CD4-positive, alpha-beta T cell (primary cell): ENCODE data around the gene WDFY2. TPM values are rescaled to one million over a fixed set of nuclear protein-coding genes. Genes with fewer than 3 reads are reported as not detected.

Experiments used
- ATAC-seq: fragments of 200-7000 bp; cut with Tn5 transposase; one replicate; pipeline ENCODE4 v1.10.0; 2022; ENCODE audit warnings: mild to moderate bottlenecking; ENCODE audit not compliant: poor library complexity
- CTCF ChIA-PET: fragments of 350-600 bp; sonication (Branson Sonifier 250); formaldehyde crosslinking; loops from one replicate; lab custom pipeline; 2021; ENCODE audit warnings: antibody characterized with exemption, inconsistent platforms; lab: Charles Lee
- POLR2A ChIA-PET: fragments of 350-600 bp; sonication (Branson Sonifier 250); formaldehyde crosslinking; loops from one replicate; lab custom pipeline; 2021; ENCODE audit warnings: antibody characterized with exemption, inconsistent platforms; lab: Charles Lee
- DNase-seq, 14 experiments: peaks; one replicate each; pipeline ENCODE4 v3.0.0-alpha.2; 2013 to 2020; ENCODE audit warnings: mixed read lengths in 2 of 14
- H3K27ac ChIP-seq, 2 donors: one replicate each; pipeline versions ENCODE4 v1.5.1 to v1.7.0; 2013; ENCODE audit warnings: low read length in 2 of 2, low read depth in 1 of 2, mild to moderate bottlenecking in 1 of 2
- H3K27me3 ChIP-seq, 2 experiments: 1 replicate in 1 of 2; 2 replicates in 1 of 2; pipeline versions ENCODE4 v1.6.1 to v1.7.0; 2013; ENCODE audit warnings: low read length in 2 of 2, control low read depth in 1 of 2, mild to moderate bottlenecking in 1 of 2, moderate library complexity in 1 of 2; ENCODE audit not compliant: insufficient read depth in 2 of 2, control insufficient read depth in 1 of 2
- H3K36me3 ChIP-seq: one replicate; pipeline ENCODE4 v1.6.1; 2013; ENCODE audit warnings: low read length, control low read depth; ENCODE audit not compliant: insufficient read depth
- H3K4me1 ChIP-seq: one replicate; pipeline ENCODE4 v1.6.1; 2013; ENCODE audit warnings: low read length, control low read depth; ENCODE audit not compliant: insufficient read depth
- H3K4me3 ChIP-seq: one replicate; pipeline ENCODE4 v1.5.1; 2013; ENCODE audit warnings: mild to moderate bottlenecking, low read length, moderate library complexity
- H3K9me3 ChIP-seq, 2 experiments: 1 replicate in 1 of 2; 2 replicates in 1 of 2; pipeline versions ENCODE4 v1.6.1 to v1.7.0; 2013; ENCODE audit warnings: low read length in 2 of 2, mild to moderate bottlenecking in 2 of 2, control low read depth in 1 of 2, moderate library complexity in 1 of 2; ENCODE audit not compliant: control insufficient read depth in 1 of 2, insufficient read depth in 1 of 2
- H3K27ac Mint-ChIP-seq: one replicate; pipeline ENCODE4 v1.8.0; 2020; ENCODE audit warnings: mixed read lengths
- H3K27me3 Mint-ChIP-seq: one replicate; pipeline ENCODE4 v1.8.0; 2021; ENCODE audit warnings: mixed read lengths
- H3K36me3 Mint-ChIP-seq: one replicate; pipeline ENCODE4 v1.8.0; 2021; ENCODE audit warnings: low read depth, mixed read lengths
- H3K4me1 Mint-ChIP-seq: one replicate; pipeline ENCODE4 v1.8.0; 2021; ENCODE audit warnings: low read depth, mixed read lengths
- H3K4me3 Mint-ChIP-seq: one replicate; pipeline ENCODE4 v1.8.0; 2020; ENCODE audit warnings: mild to moderate bottlenecking, mixed read lengths
- H3K9me3 Mint-ChIP-seq: one replicate; pipeline ENCODE4 v1.8.0; 2020; ENCODE audit warnings: mixed read lengths
- CTCF ChIP-seq: fragments of 200-600 bp; IDR thresholded peaks from one replicate; pipeline ENCODE4 v1.8.0; 2022; ENCODE audit warnings: antibody characterized with exemption, mild to moderate bottlenecking
- intact Hi-C, 2 experiments: fragments of 100-400 bp; cut with DNase I in 1 of 2; cut with micrococcal nuclease in 1 of 2; formaldehyde crosslinking; loops; one replicate each; pipeline versions ENCODE4 v1.15.1 to v1.9.0; 2023 to 2025; cut with DNase I, micrococcal nuclease
- total RNA-seq, 174 experiments: library from RNA in 2 of 174; stranded (reverse) in 2 of 174; gene quantifications; one replicate each; pipeline ENCODE4 v1.2.3 and lab custom pipeline; 2021 to 2026

WDFY2 gene
- total RNA-seq, 2 experiments from 2014 or later, result 21.4 to 21.9 TPM

- Mint-ChIP-seq H3K9me3 (no peaks in the 10 kb centered on the region), H3K27ac (no peak overlapping the region), H3K36me3 (no peaks in the 10 kb centered on the region), H3K27me3 (no peaks in the 10 kb centered on the region), H3K4me3 (no peak overlapping the region), H3K4me1 (peaks cover 61% of the 10 kb centered on the region)
- ChIA-PET POLR2A (interaction anchor here (1.0 kb wide), 1 partner anchor 171 kb away, joined by 5 read pairs; the partner anchor contains the start of gene INTS6), CTCF (no interaction called here)
- TF ChIP-seq CTCF, result no peak
- ATAC-seq (no peak), DNase-seq (no peak)
- intact Hi-C loops, result no loop called here
- peaks cover 6% of the 10 kb centered on the region for H3K4me1 ChIP-seq
- H3K36me3 ChIP-seq, result peaks cover 3% of the 10 kb centered on the region
- no peak overlapping the region for H3K4me3 ChIP-seq
- no peaks in the 10 kb centered on the region for H3K27me3 ChIP-seq
- H3K27ac ChIP-seq, result no peak overlapping the region
- H3K9me3 ChIP-seq, result no peaks in the 10 kb centered on the region
Observed at GRCh38 chr13:51624207-51624606, 39.9 kb downstream of the WDFY2 start.

GRCh38 chr13:51624695-51625345, 40.6 kb downstream of the WDFY2 start:
- intact Hi-C loops, result loop anchor here in 1 of 2 experiments (5.0 kb wide), 1 partner anchor 38 kb away; no protein-coding TSS in a partner anchor
- ChIA-PET CTCF (no interaction called here), POLR2A (no interaction called here)
- H3K36me3 Mint-ChIP-seq, result no peaks in the 10 kb centered on the region
- no peak overlapping the region for H3K27ac Mint-ChIP-seq
- no peaks in the 10 kb centered on the region for H3K9me3 Mint-ChIP-seq
- no peaks in the 10 kb centered on the region for H3K9me3 ChIP-seq
- peaks cover 3% of the 10 kb centered on the region for H3K36me3 ChIP-seq
- no peak for ATAC-seq
- DNase-seq, result no peak
- no peak overlapping the region for H3K27ac ChIP-seq
- no peak for TF ChIP-seq CTCF
- H3K4me1 Mint-ChIP-seq, result peaks cover 67% of the 10 kb centered on the region
- H3K27me3 ChIP-seq, result no peaks in the 10 kb centered on the region
- no peak overlapping the region for H3K4me3 ChIP-seq
- H3K4me3 Mint-ChIP-seq, result no peak overlapping the region
- peaks cover 6% of the 10 kb centered on the region for H3K4me1 ChIP-seq
- H3K27me3 Mint-ChIP-seq, result no peaks in the 10 kb centered on the region

GRCh38 chr13:51625555-51626345, 41.5 kb downstream of the WDFY2 start:
- H3K27ac Mint-ChIP-seq, result no peak overlapping the region

More at GRCh38 chr13:51625555-51626345, 41.5 kb downstream of the WDFY2 start:
- ChIA-PET CTCF (no interaction called here), POLR2A (no interaction called here)
- Histone ChIP-seq H3K27ac (no peak overlapping the region), H3K9me3 (no peaks in the 10 kb centered on the region), H3K27me3 (no peaks in the 10 kb centered on the region), H3K4me1 (peaks cover 6% of the 10 kb centered on the region), H3K36me3 (peaks cover 3% of the 10 kb centered on the region), H3K4me3 (no peak overlapping the region)
- ATAC-seq (no peak), DNase-seq (no peak)
- Mint-ChIP-seq H3K27me3 (no peaks in the 10 kb centered on the region), H3K36me3 (no peaks in the 10 kb centered on the region), H3K9me3 (no peaks in the 10 kb centered on the region), H3K4me1 (peaks cover 68% of the 10 kb centered on the region), H3K4me3 (peak overlapping the region; percentile 42)
- intact Hi-C loops, result loop anchor here in 1 of 2 experiments (5.0 kb wide), 1 partner anchor 38 kb away; no protein-coding TSS in a partner anchor
- TF ChIP-seq CTCF, result no peak
